Left forelimb (tissue), 1 donor: ENCODE data around the gene REL.
"Not testable (repeated sequence)": the region's sequence is repeated elsewhere in the genome, so short reads cannot be mapped to it uniquely, and the experiment has no call there.

Source experiments
- DNase-seq: peaks from one replicate; pipeline ENCODE4 v3.0.0-alpha.2; 2018; ENCODE audit warnings: low spot score

The REL gene

DNA sequence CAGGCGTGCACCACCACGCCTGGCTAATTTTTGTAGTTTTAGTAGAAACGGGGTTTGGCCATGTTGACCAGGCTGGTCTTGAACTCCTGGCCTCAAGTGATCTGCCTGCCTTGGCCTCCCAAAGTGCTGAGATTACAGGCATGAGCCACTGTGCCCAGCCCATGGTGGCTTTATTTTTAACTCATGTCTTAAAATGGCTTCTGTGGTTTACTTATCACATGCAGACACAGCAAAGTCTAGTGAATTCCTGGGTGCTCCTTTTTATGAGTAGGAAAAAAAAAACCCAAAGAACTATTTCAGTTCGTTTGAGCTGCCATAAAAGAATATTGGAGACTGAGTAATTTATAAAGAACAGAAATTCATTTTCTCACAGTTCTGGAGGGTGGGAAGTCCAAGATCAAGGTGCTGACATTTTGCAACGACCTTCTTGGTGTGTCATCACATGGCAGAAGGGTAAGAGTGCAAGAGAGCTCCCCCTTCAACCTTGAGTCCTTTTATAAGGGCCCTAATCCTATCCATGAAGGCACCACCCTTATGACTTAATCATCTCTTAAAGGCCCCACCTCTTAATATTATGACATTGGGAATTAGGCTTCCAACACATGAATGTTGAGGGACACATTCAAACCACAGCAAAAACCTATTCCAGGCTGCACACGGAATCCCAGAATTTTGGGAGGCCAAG lies 12.6 kb upstream of the REL start:
- DNase-seq, result no peak

DNA sequence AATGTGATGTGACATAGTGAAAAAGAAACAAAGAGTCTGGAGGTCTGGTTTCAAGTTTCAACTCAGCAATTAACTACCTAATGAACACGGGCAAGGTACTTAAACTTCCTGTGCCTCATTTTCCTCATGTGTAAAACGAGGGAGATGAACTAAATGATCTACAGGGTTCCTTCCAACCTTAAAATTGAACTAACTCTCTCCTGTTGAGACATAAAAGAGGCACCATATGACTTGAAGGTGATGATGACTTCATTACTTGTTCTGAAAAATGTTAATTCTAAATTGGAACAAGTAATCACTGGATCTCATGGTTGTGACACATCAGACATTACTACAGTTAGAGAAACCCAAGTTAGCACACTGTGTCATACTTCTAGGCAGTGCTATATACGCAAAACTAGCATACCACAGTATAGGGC lies 8.9 kb upstream of the REL start:
- no peak for DNase-seq

- no peak for DNase-seq
Measured at GRCh38 chr2:60873381-60873780, 8.0 kb upstream of the REL start.

DNA sequence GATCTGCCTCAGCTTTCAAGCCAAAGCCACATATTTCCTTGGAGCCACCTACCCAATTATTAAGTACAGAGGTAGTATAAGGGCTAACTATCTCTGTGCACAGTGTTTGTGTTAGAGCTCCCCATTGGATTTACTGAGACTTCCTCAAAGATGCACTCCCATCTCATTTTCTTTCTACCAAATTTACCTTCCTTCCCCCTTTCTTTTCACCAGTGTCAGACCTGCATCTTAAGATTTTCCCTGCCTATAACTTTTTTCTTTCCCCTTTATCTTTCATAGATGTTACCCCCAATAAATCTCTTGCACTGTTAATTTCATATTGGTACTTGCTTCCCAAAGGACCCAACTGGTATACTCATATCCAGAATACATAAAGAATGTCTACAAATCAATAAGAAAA lies 5.9 kb upstream of the REL start:
- no peak for DNase-seq

GRCh38 chr2:60880643-60881046 lies 729 bp upstream of the REL start:
- no peak for DNase-seq

DNA sequence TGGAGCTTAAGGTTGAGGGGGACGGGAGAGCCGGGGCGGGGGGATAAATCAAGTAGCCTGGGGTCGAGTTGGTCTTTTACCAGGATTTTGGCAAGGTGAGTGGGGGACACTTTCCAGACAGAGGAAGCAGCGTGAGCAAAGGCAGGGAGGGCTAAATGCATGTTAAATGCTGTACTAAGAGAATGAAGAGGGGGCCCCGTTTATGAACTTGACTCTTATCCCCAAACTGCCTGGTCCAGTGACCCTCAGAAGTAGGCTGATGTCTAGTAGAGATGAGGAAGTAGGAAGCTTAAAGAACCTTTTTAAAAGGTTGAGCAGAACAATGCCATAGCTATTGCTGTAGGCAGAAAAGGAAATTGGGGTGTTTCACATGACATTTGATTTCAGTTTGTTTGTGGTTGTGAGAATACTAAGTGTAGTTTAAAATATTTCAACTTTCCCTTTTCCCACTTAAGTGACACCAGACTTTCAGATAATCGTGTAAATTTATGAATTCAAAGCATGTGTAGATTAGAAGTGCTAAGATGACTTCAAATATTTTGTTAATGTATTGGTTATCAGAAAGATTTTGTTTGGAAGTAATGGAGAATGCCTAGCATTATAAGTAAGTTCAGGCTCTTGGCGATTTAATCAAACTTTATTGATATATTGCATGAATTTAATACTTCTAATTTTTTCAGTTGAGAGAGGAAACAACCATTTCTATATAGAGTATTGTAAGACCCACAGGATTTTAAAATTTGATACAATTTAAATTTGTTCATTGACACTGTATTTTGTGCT lies 1.8 kb downstream of the REL start:
- no peak for DNase-seq

GRCh38 chr2:60883896-60884295 lies 2.5 kb downstream of the REL start:
- DNase-seq, result no peak

- no peak for DNase-seq
Measured at GRCh38 chr2:60884800-60885199, 3.4 kb downstream of the REL start.

GRCh38 chr2:60885683-60886082 lies 4.3 kb downstream of the REL start:
- no peak for DNase-seq

GRCh38 chr2:60886991-60887390 lies 5.6 kb downstream of the REL start:
- DNase-seq, result no peak

GRCh38 chr2:60888853-60889252 lies 7.5 kb downstream of the REL start:
- DNase-seq, result no peak

DNA sequence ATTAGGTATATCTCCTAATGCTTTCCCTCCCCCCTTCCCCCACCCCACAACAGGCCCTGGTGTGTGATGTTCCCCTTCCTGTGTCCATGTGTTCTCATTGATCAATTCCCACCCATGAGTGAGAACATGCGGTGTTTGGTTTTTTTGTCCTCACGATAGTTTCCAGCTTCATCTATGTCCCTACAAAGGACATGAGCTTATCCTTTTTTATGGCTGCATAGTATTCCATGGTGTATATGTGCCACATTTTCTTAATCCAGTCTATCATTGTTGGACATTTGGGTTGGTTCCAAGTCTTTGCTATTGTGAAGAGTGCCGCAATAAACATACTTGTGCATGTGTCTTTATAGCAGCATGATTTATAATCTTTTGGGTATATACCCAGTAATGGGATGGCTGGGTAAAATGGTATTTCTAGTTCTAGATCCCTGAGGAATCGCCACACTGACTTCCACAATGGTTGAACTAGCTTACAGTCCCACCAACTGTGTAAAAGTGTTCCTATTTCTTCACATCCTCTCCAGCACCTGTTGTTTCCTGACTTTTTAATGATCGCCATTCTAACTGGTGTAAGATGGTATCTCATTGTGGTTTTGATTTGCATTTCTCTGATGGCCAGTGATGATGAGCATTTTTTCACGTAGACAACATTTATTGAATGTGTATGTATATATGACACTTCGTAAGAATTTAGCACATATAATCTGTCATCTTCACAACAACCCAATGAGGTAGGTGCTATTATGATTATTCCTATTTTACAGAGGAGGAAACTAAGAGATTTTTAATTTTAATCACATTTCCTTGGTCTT lies 8.4 kb downstream of the REL start:
- not testable (repeated sequence) for DNase-seq

GRCh38 chr2:60890393-60890707 lies 9.0 kb downstream of the REL start:
- no peak for DNase-seq

- DNase-seq, result no peak
Measured at GRCh38 chr2:60891180-60891579, 9.8 kb downstream of the REL start.

- no peak for DNase-seq
Measured at GRCh38 chr2:60898567-60898966, 17.2 kb downstream of the REL start.

DNA sequence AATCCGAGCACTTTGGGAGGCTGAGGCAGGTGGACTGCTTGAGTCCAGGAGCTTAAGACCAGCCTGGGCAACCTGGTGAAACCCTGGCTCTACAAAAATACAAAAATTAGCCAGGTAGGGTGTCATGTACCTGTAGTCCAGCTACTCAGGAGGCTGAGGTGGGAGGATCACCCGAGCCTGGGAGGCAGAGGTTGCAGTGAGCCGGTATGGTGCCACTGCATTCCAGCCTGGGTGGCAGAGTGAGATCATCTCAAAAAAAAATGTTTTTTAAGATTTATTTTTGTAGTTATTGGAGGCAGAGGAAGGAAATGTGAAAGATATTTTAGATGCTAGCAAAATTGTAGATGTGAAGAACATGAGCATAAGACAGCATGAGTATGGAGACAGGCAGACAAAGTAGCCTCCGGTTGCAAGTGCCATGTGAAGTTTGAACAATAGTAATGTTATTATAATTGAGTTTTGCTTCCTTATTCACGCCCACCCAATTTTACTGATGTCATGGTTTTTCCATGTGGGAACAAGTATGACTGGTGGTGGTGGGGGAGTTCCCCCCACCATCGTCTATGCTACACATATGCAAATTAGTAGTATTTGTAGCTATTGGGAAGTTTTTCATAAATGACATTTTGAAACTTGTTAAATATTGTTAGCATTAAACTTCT lies 18.0 kb downstream of the REL start:
- DNase-seq, result no peak

GRCh38 chr2:60899892-60900249 lies 18.5 kb downstream of the REL start:
- no peak for DNase-seq

DNA sequence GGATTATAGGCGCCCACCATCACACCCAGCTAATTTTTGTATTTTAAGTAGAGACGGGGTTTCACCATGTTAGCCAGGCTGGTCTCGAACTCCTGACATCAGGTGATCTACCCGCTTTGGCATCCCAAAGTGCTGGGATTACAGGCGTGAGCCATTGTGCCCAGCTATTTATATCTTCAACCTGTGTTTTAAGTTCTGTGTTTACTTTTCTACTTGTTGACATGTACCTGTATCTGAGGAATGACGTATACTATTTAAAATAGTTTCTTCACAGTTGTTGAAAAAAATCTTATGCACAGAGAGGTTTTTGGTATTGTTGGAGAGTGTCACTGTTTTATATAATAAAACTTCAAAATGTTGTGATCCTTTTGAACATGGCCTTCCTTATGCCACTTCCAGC lies 19.9 kb downstream of the REL start:
- DNase-seq, result not testable (repeated sequence)

DNA sequence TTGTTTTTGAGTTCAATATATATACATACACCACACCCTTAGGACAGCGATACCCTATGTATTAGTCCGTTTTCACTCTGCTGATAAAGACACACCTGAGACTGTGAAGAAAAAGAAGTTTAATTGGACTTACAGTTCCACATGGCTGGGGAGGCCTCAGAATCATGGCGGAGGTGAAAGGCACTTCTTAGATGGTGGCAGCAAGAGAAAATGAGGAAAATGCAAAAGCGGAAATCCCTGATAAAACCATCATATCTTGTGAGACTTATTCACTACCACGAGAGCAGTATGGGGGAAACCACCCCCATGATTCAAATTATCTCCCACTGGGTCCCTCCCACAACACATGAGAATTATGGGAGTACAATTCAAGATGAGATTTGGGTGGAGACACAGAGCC lies 24.5 kb downstream of the REL start:
- not testable (repeated sequence) for DNase-seq

GRCh38 chr2:60906395-60906794 lies 25.0 kb downstream of the REL start:
- no peak for DNase-seq

- DNase-seq, result no peak
Measured at GRCh38 chr2:60907329-60907728, 26.0 kb downstream of the REL start.

DNA sequence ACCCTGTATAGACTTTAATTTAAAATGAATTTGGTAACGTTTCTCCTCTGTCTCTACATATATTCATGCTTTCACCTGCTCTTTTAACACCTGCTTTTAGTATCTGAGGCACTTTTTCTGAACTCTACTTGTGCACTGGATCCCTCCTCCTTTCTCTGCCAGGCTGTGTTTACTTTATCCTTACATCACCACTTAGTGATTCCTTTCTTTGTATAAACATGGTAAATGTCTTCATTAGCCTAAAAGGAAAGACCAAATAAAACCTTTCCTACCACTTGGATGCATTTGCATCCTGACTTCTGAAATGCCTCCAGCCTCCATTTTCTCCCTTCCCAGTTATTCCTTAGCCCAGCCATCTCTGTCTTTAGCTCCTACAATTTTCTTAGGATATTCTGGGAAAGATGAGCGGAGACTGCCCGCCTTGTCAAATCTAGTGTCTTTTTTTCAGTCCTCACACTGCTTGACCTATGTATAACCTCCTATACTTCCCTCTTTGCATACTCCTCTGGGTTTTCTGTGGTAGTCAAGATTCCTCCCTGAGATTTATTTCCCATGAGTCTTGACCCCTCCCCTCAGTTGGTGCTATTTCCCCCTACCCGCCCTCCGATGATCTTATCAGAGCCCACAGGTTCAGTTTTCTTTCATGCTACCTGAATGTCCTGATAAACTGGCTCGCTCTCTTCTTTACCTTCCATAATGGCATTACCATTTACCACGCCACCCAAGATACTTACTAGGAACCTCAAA lies 44.8 kb downstream of the REL start:
- DNase-seq, result no peak
